Heart left ventricle (tissue), 13 donors: ENCODE data around the gene EPB41.

Source experiments
- POLR2A ChIP-seq, 2 donors: fragments of 450-650 bp; IDR thresholded peaks; one replicate each; pipeline ENCODE4 v1.6.1; 2017; ENCODE audit warnings: antibody characterized with exemption in 2 of 2, mild to moderate bottlenecking in 2 of 2, moderate library complexity in 2 of 2
- TF ChIP-seq, protein P1 (sequence below), 12 donors: fragments of 200-600 bp; sonication (generic) in 4 of 12; IDR thresholded peaks; one replicate each; pipeline versions ENCODE4 v1.5.0 to v1.8.0; 2018 to 2022; ENCODE audit warnings: antibody characterized with exemption in 12 of 12, mild to moderate bottlenecking in 5 of 12
- donor health status: ischemic (EF 13 %, LVEDD 7.1; RV severe dilation, severe dysfunction).
- donor health status: DM: no; HTN: yes; CAD: no.
- donor health status: DM: no; HTN: no; CAD: no.
- donor health status: ischemic (EF 25% LVEDD 6.9; RV normal size, moderate dysfunction).
- donor health status: ischemic (EF 25% LVEDD 5.7; RV mildly dilated, moderate dysfunction).
- donor health status: ischemic (EF 35%, LVEDD 5.7; RV mildly dilated, moderate dysfunction).
- donor health status: nonischemic (EF 11% LVEDD 7.7; RV severe dilation, severe dysfunction).
- donor health status: DM: yes; HTN: yes; CAD: no.
- donor health status: PGD.
- donor health status: ischemic (EF 29% LVEDD 5.4; RV normal size, mild dysfunction).
- donor health status: nonischemic (EF 23%, LVEDD 6.1; RV moderate dilation, normal function).

DNA sequence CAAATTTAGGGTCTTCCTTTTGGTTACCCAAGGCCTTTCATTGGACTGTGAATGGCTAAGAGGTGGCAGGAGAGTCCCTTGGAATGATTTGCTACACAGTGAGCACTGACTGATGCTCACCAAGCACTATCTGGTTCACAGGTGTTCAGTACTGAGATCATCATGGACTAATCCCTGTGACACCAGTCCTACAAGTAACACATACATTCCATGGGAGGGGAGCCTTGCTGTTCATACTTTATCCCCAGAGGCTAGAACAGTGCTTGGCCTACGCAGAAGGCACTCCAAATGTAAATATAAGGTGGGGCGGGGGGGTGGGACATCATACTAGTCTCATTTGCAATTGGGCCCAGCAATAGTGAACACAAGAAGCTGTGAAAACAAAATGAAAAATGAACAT lies 229.8 kb downstream of the EPB41 start:
- TF ChIP-seq, protein P1, sequence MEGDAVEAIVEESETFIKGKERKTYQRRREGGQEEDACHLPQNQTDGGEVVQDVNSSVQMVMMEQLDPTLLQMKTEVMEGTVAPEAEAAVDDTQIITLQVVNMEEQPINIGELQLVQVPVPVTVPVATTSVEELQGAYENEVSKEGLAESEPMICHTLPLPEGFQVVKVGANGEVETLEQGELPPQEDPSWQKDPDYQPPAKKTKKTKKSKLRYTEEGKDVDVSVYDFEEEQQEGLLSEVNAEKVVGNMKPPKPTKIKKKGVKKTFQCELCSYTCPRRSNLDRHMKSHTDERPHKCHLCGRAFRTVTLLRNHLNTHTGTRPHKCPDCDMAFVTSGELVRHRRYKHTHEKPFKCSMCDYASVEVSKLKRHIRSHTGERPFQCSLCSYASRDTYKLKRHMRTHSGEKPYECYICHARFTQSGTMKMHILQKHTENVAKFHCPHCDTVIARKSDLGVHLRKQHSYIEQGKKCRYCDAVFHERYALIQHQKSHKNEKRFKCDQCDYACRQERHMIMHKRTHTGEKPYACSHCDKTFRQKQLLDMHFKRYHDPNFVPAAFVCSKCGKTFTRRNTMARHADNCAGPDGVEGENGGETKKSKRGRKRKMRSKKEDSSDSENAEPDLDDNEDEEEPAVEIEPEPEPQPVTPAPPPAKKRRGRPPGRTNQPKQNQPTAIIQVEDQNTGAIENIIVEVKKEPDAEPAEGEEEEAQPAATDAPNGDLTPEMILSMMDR (IDR thresholded peaks at IDR 0.05), result no peak
- TF ChIP-seq POLR2A (IDR thresholded peaks at IDR 0.05), result no peak
